Liver (tissue), 9 donors: ENCODE results near the gene CTXND2. TPM values are rescaled to one million over a fixed set of nuclear protein-coding genes. Genes with fewer than 3 reads are reported as not detected.

Experiments
- DNase-seq: peaks from one replicate; pipeline ENCODE4 v3.0.0-alpha.2; 2017; ENCODE audit warnings: low spot score
- H3K27ac ChIP-seq, 2 donors: one replicate each; pipeline ENCODE4 v1.7.0; 2013; ENCODE audit warnings: inconsistent platforms in 2 of 2, low read length in 2 of 2, control low read depth in 1 of 2, low read depth in 1 of 2, mild to moderate bottlenecking in 1 of 2
- H3K27me3 ChIP-seq, 4 donors: one replicate each; pipeline versions ENCODE4 v1.6.1 to v1.7.0; 2013; ENCODE audit warnings: low read length in 3 of 4, inconsistent platforms in 1 of 4, mild to moderate bottlenecking in 1 of 4, moderate library complexity in 1 of 4; ENCODE audit not compliant: control insufficient read depth in 4 of 4, insufficient read depth in 4 of 4
- H3K36me3 ChIP-seq, 4 donors: one replicate each; pipeline versions ENCODE4 v1.6.1 to v1.7.0; 2013; ENCODE audit warnings: low read length in 3 of 4, mild to moderate bottlenecking in 3 of 4, low read depth in 1 of 4, moderate library complexity in 1 of 4; ENCODE audit not compliant: control insufficient read depth in 4 of 4, insufficient read depth in 3 of 4
- H3K4me1 ChIP-seq, 4 donors: one replicate each; pipeline versions ENCODE4 v1.6.1 to v1.7.0; 2013; ENCODE audit warnings: low read length in 3 of 4, mild to moderate bottlenecking in 3 of 4, moderate library complexity in 1 of 4; ENCODE audit not compliant: control insufficient read depth in 4 of 4, insufficient read depth in 4 of 4
- H3K4me3 ChIP-seq, 3 donors: one replicate each; pipeline versions ENCODE4 v1.6.1 to v1.7.0; 2013; ENCODE audit warnings: low read length in 3 of 3, control low read depth in 1 of 3, low read depth in 1 of 3, mild to moderate bottlenecking in 1 of 3
- H3K9ac ChIP-seq, 2 donors: one replicate each; pipeline ENCODE4 v1.7.0; 2013; ENCODE audit warnings: low read length in 2 of 2, mild to moderate bottlenecking in 2 of 2, moderate library complexity in 2 of 2, control low read depth in 1 of 2, low read depth in 1 of 2
- H3K9me3 ChIP-seq, 4 donors: one replicate each; pipeline versions ENCODE4 v1.6.1 to v1.7.0; 2013; ENCODE audit warnings: low read length in 3 of 4; ENCODE audit not compliant: control insufficient read depth in 4 of 4
- ATF3 ChIP-seq: IDR thresholded peaks from 2 replicates; pipeline ENCODE4 v1.6.1; 2016; ENCODE audit warnings: antibody characterized with exemption
- CTCF ChIP-seq: fragments of 150-350 bp; IDR thresholded peaks from 2 replicates; pipeline ENCODE4 v1.5.1; 2017; ENCODE audit warnings: improper control_type of control experiment, low read depth, low read length; ENCODE audit not compliant: missing input control
- FOXA2 ChIP-seq: IDR thresholded peaks from 2 replicates; pipeline ENCODE4 v1.6.1; 2016; ENCODE audit warnings: antibody characterized with exemption
- GABPA ChIP-seq, 2 donors: IDR thresholded peaks in 1 of 2; conservative IDR thresholded peaks in 1 of 2; 2 replicates each; pipeline ENCODE4 v1.6.1; 2016; ENCODE audit warnings: antibody characterized with exemption in 2 of 2, mild to moderate bottlenecking in 1 of 2, moderate library complexity in 1 of 2
- HNF4A ChIP-seq, 2 donors: conservative IDR thresholded peaks; 2 replicates each; pipeline ENCODE4 v1.6.1; 2016; ENCODE audit warnings: antibody characterized with exemption in 2 of 2, mild to moderate bottlenecking in 2 of 2
- HNF4G ChIP-seq: IDR thresholded peaks from 2 replicates; pipeline ENCODE4 v1.6.1; 2016; ENCODE audit warnings: antibody characterized with exemption
- JUND ChIP-seq, 2 donors: IDR thresholded peaks; 2 replicates each; pipeline ENCODE4 v1.6.1; 2016; ENCODE audit warnings: antibody characterized with exemption in 2 of 2
- MAX ChIP-seq: IDR thresholded peaks from 2 replicates; pipeline ENCODE4 v1.6.1; 2016; ENCODE audit warnings: antibody characterized with exemption
- NR2F2 ChIP-seq: IDR thresholded peaks from 2 replicates; pipeline ENCODE4 v1.6.1; 2016; ENCODE audit warnings: antibody characterized with exemption
- RAD21 ChIP-seq, 2 donors: IDR thresholded peaks; 2 replicates each; pipeline ENCODE4 v1.6.1; 2016; ENCODE audit warnings: antibody characterized with exemption in 2 of 2, mild to moderate bottlenecking in 2 of 2
- REST ChIP-seq: IDR thresholded peaks from 2 replicates; pipeline ENCODE4 v1.6.1; 2016; ENCODE audit warnings: antibody characterized with exemption, mild to moderate bottlenecking
- RXRA ChIP-seq, 2 donors: IDR thresholded peaks; 2 replicates each; pipeline ENCODE4 v1.6.1; 2017 to 2018; ENCODE audit warnings: antibody characterized with exemption in 2 of 2, mild to moderate bottlenecking in 1 of 2
- SP1 ChIP-seq: IDR thresholded peaks from 2 replicates; pipeline ENCODE4 v1.6.1; 2018; ENCODE audit warnings: antibody characterized with exemption, mild to moderate bottlenecking
- TAF1 ChIP-seq: conservative IDR thresholded peaks from 2 replicates; pipeline ENCODE4 v1.6.1; 2016; ENCODE audit warnings: antibody characterized with exemption, mild to moderate bottlenecking
- YY1 ChIP-seq: IDR thresholded peaks from 2 replicates; pipeline ENCODE4 v1.6.1; 2016; ENCODE audit warnings: antibody characterized with exemption, mild to moderate bottlenecking
- WGBS: extraction: QIAGEN DNeasy Blood & Tissue Kit; methylation state at CpG from one replicate; pipeline ENCODE4 v1.1.7; 2013; 5-methylcytosine and 5-hydroxymethylcytosine counted together
- polyA plus RNA-seq, 2 donors: library from polyadenylated mRNA; stranded (reverse) in 1 of 2; unstranded in 1 of 2; fragments of 200-250 nt in 1 of 2; fragments of >200 nt in 1 of 2; fragmentation: Nextera tagmentation in 1 of 2; extraction: Ambion mirVana in 1 of 2; gene quantifications; one replicate each; pipeline versions ENCODE4 v1.2.1 to v1.2.3, GENCODE V29; 2013 to 2015
- total RNA-seq, 2 donors: library from RNA; depleted of rRNA; stranded (reverse); fragments of >200 nt; gene quantifications; one replicate each; pipeline ENCODE4 v1.2.3, GENCODE V29; 2014
- donor health status: healthy.
- donor health status: healthy.
- donor health status: healthy.
- donor health status: healthy.
- donor health status: healthy.

The CTXND2 gene
- total and polyA plus RNA-seq, 4 donors: not detected

GRCh38 chr1:150957666-150958065 lies 70.7 kb downstream of the CTXND2 start (continued):
- TF ChIP-seq SP1: no peak
- TF ChIP-seq ATF3: no peak
- no peak for TF ChIP-seq JUND (IDR thresholded peaks at IDR 0.05)

- no peaks in the 10 kb centered on the region for H3K27me3 ChIP-seq
- no peak for DNase-seq
- H3K9ac ChIP-seq: no peak overlapping the region
- no peak overlapping the region for H3K27ac ChIP-seq
- H3K36me3 ChIP-seq: peaks cover 10 to 50% (median 45%) of the 10 kb centered on the region in 4 donors
- WGBS: 98% methylated on average over 7 of the region's 7 CpGs
- H3K9me3 ChIP-seq: no peaks in the 10 kb centered on the region
- no peak for TF ChIP-seq NR2F2
- TF ChIP-seq TAF1: no peak
- TF ChIP-seq REST: no peak
- TF ChIP-seq FOXA2: no peak
- TF ChIP-seq ATF3: no peak
- TF ChIP-seq RXRA (IDR thresholded peaks at IDR 0.05): no peak
- no peak for TF ChIP-seq CTCF
- no peak for TF ChIP-seq HNF4G
- no peak for TF ChIP-seq MAX
- no peak for TF ChIP-seq YY1
- no peak for TF ChIP-seq RAD21 (IDR thresholded peaks at IDR 0.05)
- no peak for TF ChIP-seq GABPA (IDR thresholded peaks at IDR 0.05 in 1 of 2, conservative IDR thresholded peaks at IDR 0.05 in 1 of 2)
- H3K4me3 ChIP-seq: no peak overlapping the region
- peaks cover 0 to 5% (median 2%) of the 10 kb centered on the region in 4 donors for H3K4me1 ChIP-seq
Measured at GRCh38 chr1:150960646-150961045, 73.7 kb downstream of the CTXND2 start.

- Histone ChIP-seq H3K4me1 (peaks cover 0 to 8% (median 2%) of the 10 kb centered on the region in 4 donors), H3K9ac (no peak overlapping the region), H3K27ac (no peak overlapping the region), H3K4me3 (no peak overlapping the region), H3K9me3 (no peaks in the 10 kb centered on the region), H3K36me3 (peaks cover 19 to 61% (median 56%) of the 10 kb centered on the region in 4 donors), H3K27me3 (no peaks in the 10 kb centered on the region)
- no peak for DNase-seq
- TF ChIP-seq ATF3: no peak
- peak; percentile 17 to 40 for TF ChIP-seq HNF4A (conservative IDR thresholded peaks at IDR 0.05)
- no peak for TF ChIP-seq HNF4G
- WGBS: 52% methylated on average over 4 of the region's 4 CpGs
Measured at GRCh38 chr1:150961756-150962155, 74.8 kb downstream of the CTXND2 start.

Other genes with a start within 250 kb of the CTXND2 start
- gene GOLPH3L, start 190.0 kb upstream of the CTXND2 start, total RNA-seq: 10 to 100 TPM in 1 of 2 donors, 1 to 10 TPM in 1; 8.5 to 11.3 TPM
- 1 to 10 TPM; 6.0 to 6.6 TPM for gene GOLPH3L, start 190.0 kb upstream of the CTXND2 start, polyA plus RNA-seq
- under 1 TPM; 0.47 to 0.92 TPM for gene HORMAD1, start 166.2 kb upstream of the CTXND2 start, total RNA-seq
- gene HORMAD1, start 166.2 kb upstream of the CTXND2 start, polyA plus RNA-seq: under 1 TPM; 0.06 to 0.24 TPM
- 100 to 1,000 TPM in 1 of 2 donors, 10 to 100 TPM in 1; 79.7 to 122 TPM for gene CTSS, start 121.4 kb upstream of the CTXND2 start, total RNA-seq
- 10 to 100 TPM; 17.3 to 45.1 TPM for gene CTSS, start 121.4 kb upstream of the CTXND2 start, polyA plus RNA-seq
- gene CTSK, start 78.9 kb upstream of the CTXND2 start, total RNA-seq: 1 to 10 TPM; 2.2 to 3.8 TPM
- gene CTSK, start 78.9 kb upstream of the CTXND2 start, polyA plus RNA-seq: 1 to 10 TPM; 2.3 to 2.4 TPM
- 10 to 100 TPM; 23.2 to 45.9 TPM for gene ARNT, start 10.5 kb upstream of the CTXND2 start, total RNA-seq
- gene ARNT, start 10.5 kb upstream of the CTXND2 start, polyA plus RNA-seq: 10 to 100 TPM; 11.2 to 13.9 TPM
- 10 to 100 TPM; 20.8 to 23.7 TPM for gene SETDB1, start 39.2 kb downstream of the CTXND2 start, total RNA-seq
- 1 to 10 TPM; 5.4 to 7.3 TPM for gene SETDB1, start 39.2 kb downstream of the CTXND2 start, polyA plus RNA-seq
- 100 to 1,000 TPM; 212 to 346 TPM for gene CERS2, start 87.7 kb downstream of the CTXND2 start, total RNA-seq
- 100 to 1,000 TPM; 215 to 340 TPM for gene CERS2, start 87.7 kb downstream of the CTXND2 start, polyA plus RNA-seq
- gene ANXA9, start 95.2 kb downstream of the CTXND2 start, total RNA-seq: 10 to 100 TPM; 15.8 to 18.2 TPM
- gene ANXA9, start 95.2 kb downstream of the CTXND2 start, polyA plus RNA-seq: 10 to 100 TPM in 1 of 2 donors, 1 to 10 TPM in 1; 7.5 to 24.0 TPM
- 10 to 100 TPM in 1 of 2 donors, 1 to 10 TPM in 1; 9.8 to 21.3 TPM for gene MINDY1, start 119.8 kb downstream of the CTXND2 start, total RNA-seq
- gene MINDY1, start 119.8 kb downstream of the CTXND2 start, polyA plus RNA-seq: 1 to 10 TPM; 7.3 to 8.3 TPM
- gene PRUNE1, start 121.3 kb downstream of the CTXND2 start, total RNA-seq: 1 to 10 TPM; 6.1 to 9.0 TPM
- 10 to 100 TPM in 1 of 2 donors, 1 to 10 TPM in 1; 9.9 to 10.6 TPM for gene PRUNE1, start 121.3 kb downstream of the CTXND2 start, polyA plus RNA-seq
- gene BNIPL, start 149.4 kb downstream of the CTXND2 start, total RNA-seq: under 1 TPM; 0.09 to 0.84 TPM
- under 1 TPM; 0.13 to 0.15 TPM for gene BNIPL, start 149.4 kb downstream of the CTXND2 start, polyA plus RNA-seq
- 1 to 10 TPM; 1.5 to 2.2 TPM for gene C1orf56, start 160.6 kb downstream of the CTXND2 start, total RNA-seq
- 10 to 100 TPM in 1 of 2 donors, 1 to 10 TPM in 1; 4.3 to 11.2 TPM for gene C1orf56, start 160.6 kb downstream of the CTXND2 start, polyA plus RNA-seq
- gene CDC42SE1, start 172.5 kb downstream of the CTXND2 start, total RNA-seq: 10 to 100 TPM; 16.7 to 28.1 TPM
- gene CDC42SE1, start 172.5 kb downstream of the CTXND2 start, polyA plus RNA-seq: 10 to 100 TPM in 1 of 2 donors, 1 to 10 TPM in 1; 9.5 to 16.7 TPM
- gene MLLT11, start 173.3 kb downstream of the CTXND2 start, total RNA-seq: under 1 TPM; 0.17 to 0.23 TPM
- under 1 TPM; 0.31 to 0.64 TPM for gene MLLT11, start 173.3 kb downstream of the CTXND2 start, polyA plus RNA-seq
- gene GABPB2, start 183.6 kb downstream of the CTXND2 start, total RNA-seq: 10 to 100 TPM in 1 of 2 donors, 1 to 10 TPM in 1; 7.3 to 13.3 TPM
- 1 to 10 TPM in 1 of 2 donors, under 1 TPM in 1; 0.94 to 1.6 TPM for gene GABPB2, start 183.6 kb downstream of the CTXND2 start, polyA plus RNA-seq